ENCODE measurements around the gene TTC29.
"Not testable (repeated sequence)": the region's sequence is repeated elsewhere in the genome, so short reads cannot be mapped to it uniquely, and the experiment has no call there.

TTC29 gene

DNA sequence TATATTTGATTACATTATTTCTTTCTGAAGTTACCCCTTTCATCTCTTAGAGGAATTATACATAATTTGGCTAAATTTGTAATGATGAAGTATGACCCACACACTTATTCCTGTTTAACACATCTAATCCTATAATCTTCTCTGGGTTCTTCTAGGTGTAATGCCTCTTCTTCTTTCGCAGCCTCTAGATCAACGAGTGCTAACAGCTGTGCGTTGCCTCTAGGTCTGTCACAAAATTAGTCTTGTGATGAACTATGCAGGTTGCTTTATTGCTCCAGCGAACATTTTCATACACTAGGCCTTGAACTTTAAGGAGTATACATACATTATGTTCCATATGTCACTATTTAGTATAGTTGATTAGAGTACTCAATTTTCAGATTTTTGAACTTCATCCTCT is 89.9 kb downstream of the TTC29 start:
- no peak for DNase-seq (ENCODE audit: low read depth)

DNA sequence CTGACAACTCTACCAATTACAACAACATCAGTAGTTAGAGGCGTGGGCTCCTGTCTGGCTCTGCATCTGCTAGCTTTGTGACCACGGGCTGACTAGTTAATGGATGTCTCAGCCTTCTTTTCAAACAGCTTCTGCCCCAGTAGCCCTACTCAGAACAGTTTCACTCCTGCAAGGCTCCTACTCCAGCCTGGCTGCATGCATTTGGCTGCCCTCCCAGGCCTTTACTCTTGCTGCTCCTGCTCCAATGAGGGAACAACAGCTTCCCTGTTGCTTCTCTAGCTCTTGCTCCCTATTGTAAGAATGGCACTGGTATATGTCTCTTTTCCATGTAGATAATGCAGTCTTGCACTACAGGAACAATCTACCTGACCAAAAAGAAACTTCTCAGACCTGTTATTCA is 93.3 kb downstream of the TTC29 start:
- DNase-seq (ENCODE audit: low read depth), result no peak

DNA sequence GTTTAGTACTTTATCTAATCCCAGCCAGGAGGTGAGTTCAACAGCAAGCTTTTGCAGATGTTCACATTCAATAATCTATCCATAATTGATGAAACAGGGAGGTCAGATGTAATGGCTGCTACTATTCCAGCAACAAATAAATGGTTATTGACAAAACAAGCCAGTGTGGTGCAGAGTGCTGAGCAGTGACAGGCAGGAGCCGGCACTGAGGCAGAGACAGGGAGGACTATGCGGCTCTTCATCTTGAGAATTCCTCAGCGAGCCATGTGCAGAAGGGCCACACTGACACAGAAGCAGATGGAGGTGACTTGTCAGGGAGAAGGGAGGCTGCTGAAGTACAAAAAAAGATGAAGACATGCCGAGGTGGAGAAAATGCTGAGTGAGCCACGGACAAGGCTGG is 98.3 kb downstream of the TTC29 start:
- DNase-seq (ENCODE audit: low read depth), result no peak

DNA sequence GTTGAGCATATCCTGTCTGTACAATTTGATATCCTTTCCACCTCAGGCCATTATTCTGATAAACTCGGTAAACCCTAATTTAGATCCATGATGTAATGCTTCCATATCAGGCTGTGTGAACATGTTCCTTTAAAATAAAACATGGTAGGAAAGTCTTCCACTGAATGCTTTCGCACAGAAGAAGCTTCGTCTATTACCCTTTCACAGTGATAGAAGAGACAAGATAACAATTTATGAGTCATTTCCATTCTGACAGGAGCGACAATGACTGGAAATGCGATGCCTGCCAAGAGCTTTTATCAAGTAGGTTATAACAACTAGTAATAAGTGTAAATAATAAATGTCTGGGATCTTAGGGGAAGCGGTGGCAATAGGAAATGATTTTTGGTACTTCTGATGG is 98.8 kb downstream of the TTC29 start:
- DNase-seq (ENCODE audit: low read depth), result no peak

DNA sequence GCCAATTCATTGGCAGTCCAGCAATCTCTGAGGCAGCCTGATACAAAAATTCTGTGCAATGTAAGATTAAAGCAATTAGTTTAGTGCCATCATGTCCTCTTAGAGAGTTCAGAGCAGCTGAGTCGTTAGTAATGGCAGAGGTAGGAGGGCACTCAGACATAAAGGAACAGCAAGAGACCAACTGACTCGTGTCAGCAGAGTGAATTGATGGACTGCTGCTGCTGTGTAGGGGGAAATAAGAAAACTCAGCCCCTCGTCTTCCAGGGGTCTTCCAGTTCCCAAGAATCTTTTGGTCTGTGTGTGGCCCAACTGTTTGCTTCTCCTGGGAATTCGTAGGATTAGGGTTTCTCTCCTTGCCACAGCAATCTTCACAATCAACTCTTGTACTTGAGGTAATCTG is 100.9 kb downstream of the TTC29 start:
- DNase-seq (ENCODE audit: low read depth), result no peak

DNA sequence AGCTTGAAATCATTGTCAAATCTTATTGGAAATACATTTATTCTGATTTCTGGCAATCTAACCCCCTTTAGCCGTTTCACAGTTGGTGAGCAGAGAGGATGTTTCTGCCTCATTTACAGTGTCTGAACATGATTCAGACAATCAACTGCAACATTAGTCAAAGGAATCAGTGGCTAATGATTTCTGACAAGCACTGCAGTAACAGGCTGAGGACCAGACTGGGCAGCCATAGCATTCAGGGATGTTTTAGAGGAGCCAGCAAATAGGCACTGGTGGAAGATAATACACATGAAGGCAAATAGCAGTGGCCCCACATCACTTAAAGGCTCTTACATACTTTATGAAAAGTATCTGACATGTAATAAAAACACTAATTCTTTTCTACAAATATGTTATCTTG is 102.8 kb downstream of the TTC29 start:
- no peak for DNase-seq (ENCODE audit: low read depth)

DNA sequence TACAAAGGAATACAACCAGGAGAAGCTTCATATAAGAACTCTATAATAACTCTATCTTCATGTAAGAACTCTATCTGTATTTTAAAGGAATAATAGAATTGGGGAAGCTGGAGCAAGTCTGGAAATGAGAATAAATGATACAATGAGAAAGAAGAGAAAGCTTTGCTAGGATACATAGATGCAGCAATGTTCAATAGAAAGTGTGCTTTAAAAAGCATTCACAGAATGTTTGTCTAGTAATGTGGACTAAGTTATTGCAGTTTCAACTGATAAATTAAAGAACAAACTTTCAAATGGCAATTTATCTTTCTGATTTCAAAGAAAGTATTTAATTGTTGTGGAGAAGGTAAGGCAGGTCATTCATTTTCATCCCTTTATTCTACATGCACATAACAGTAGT is 104.9 kb downstream of the TTC29 start:
- DNase-seq (ENCODE audit: low read depth), result no peak

DNA sequence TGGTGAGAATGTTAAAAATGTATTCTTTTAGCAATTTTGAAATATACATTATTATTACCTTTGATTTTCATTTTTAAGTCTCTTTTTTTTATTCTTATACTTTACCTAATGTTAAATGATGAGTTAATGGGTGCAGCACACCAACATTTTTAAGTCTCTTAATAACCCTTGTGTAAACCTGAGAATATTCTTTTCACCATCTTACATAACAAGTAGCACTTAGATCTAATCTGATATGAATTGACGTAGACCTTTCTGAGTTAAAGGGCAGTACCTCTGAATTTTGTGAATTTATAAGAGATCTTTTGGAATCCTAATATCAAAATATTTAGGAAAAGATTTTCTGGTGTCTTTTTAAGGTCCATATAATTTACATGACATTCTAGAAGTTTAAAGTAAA is 110.6 kb downstream of the TTC29 start:
- DNase-seq (ENCODE audit: low read depth), result no peak

DNA sequence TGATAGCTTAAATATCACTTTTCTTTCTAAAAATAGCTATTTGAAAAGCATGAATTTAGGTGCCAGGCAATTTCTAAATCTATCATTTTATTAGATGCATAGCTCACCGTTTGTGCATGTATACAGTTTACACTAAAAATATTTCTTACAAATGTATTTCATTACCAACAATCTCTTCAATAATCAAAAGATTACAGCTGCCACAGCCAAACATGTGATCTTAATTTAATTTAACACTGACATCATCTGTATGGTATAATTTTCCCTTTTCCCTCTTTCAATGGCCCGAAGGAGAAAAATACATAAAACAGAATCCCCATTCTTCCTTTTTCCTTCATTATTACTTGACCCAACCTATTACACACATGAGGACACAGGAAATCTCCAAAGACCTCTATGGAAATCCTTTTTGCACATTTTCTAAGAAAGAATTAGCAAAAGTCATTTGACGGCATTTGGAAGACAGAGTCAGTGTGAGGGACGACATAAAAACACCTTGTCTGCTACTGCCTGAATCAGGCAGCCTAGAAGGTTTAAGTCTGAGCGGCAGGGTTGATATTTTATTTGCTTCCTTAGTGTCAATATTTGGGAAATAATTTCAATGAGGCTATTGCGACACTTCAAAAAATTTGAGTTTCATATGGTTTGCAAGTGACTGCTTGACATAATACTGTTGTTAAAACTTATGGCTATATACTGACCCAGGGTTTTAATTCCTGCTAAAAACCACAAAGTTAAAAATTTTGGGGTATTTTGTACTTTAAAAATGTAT is 111.2 kb downstream of the TTC29 start:
- no peak for DNase-seq (ENCODE audit: low read depth)

DNA sequence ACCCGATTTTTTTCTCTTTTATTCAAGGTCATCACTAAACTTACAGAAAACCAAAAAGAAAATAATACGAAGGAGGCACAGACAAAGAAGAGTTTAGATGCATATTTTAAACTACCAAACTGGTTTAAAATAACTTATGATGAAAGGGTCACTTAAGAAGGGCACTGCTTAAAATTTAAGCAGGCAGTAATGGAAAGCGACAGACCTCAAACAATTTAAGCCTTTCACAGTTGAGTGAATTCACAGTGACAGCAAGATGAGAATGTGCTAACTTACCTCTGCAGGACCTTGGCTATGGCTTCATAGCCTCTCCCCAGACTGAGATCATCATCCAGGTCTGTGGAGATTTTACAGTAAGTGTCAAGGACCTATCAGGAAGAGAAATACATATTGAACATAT is 112.1 kb downstream of the TTC29 start:
- no peak for DNase-seq (ENCODE audit: low read depth)

DNA sequence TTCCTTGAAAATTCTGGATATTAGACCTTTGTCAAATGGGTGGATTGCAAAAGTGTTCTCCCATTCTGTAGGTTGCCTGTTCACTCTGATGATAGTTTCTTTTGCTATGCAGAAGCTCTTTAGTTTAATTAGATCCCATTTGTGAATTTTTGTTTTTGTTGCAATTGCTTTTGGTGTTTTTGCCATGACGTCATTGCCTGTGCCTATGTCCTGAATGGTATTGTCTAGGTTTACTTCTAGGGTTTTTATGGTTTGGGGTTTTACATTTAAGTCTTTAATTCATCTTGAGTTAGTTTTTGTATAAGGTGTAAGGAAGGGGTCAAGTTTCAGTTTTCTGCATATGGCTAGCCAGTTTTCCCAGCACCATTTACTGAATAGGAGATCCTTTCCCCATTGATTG is 122.7 kb downstream of the TTC29 start:
- not testable (repeated sequence) for DNase-seq (ENCODE audit: low read depth)

DNA sequence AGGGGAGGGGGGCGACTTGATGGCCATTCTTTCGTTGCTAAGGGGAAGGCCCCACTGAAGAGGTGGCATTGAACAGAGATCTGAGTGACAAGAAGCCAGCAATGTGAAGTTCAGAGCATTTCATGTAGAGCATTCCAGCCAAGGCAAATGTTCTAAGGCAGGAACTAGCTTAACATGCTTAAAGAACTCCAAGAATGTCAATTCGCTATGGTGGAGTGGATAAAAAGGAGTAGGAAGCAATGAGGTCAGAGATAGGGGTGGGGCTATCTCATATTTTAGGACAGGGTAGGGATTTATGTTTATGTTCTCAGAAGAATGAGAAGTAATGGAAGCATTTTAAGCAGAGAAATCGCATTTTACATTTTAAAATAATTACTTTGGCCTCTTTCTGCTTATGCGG is 130.9 kb downstream of the TTC29 start:
- DNase-seq (ENCODE audit: low read depth), result no peak

DNA sequence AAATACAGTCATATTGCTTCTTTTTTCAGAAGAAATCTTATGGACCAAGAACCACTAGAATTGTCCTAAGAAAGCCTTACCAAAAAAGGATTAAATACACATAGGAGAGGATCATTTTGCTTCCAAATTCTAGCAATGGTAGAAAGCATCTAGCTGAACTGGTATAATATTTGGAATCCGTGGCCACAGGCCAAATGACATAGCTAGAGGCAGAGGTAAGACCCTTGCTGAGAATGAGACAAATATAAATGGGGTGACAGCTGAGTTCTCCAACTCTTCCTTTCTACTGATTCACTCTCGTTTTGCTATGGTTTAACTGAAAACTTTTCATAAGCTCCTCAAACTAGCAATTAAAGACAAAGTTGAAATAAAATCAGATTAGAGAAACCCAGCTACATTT is 150.0 kb downstream of the TTC29 start:
- no peak for DNase-seq (ENCODE audit: low read depth)

DNA sequence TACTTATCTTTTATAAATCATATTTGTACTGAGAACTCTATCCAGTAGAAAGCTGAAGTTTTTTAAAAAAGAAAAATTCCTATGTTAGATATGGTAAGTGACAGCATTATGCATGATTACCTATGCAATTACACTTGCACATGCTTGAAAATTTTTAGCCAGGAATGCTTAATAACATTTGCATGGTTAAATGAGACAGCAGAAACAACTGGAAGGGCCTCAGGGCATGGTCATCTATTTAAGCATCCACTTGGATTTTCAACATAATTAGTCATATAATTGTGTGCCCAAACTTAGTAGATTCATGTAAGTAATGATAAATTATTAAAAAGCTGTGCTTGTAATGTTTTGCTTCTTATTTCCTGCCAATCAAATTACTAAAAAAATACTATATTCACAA is 151.9 kb downstream of the TTC29 start:
- DNase-seq (ENCODE audit: low read depth), result no peak

DNA sequence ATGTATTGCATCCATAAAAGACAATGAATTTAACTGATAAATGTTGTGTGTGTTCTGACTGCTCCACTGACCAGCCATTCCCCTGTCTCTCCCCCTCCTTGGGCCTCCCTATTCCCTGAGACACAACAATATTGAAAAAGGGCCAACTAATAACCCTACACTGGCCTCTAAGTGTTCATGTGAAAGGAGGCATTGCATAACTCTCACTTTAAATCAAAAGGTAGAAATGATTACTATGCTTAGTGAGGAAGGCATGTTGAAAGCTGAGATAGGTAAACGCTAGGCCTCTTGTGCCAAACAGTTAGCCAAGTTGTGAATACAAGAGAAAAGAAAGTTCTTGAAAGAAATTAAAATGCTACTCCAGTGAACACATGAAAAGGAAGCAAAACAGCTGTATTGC is 154.2 kb downstream of the TTC29 start:
- DNase-seq (ENCODE audit: low read depth), result no peak

DNA sequence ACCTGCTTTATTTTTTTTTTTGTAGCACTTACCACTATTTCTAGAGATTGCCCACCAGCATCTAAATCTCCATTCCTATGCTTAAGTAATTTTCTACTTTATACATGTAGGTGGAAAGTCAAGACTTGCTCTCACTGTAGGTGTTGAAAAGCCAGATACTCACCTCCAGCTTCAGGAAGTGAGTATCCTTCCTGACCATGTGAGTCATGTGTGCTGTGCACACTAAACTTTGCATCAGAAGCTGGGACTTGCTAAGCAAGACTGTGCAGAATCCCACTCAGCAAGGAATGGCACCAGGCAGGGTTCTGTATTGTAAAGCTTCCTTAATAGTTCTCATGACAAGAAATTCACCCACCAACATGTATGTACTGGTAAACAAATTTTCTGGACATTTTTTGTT is 155.1 kb downstream of the TTC29 start:
- DNase-seq (ENCODE audit: low read depth), result no peak

DNA sequence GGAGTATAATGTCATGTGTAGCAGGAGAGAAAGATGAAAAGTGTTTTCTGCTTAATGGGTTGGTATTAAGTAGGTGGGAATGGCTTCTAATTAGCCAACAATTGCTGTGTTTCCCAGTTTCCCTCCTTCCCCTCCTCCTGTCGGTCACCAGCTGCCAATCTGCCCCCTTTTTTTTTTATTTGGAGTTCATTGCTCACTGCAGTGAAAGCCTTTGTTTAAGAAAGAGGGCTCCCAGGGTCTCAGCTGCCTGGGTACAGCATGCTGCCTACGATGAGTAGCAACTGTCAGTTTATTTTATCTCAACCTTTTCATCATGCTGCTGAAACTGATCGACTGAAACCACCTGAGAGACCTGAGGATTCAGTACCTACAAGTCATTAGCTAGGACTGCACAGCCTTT is 157.9 kb downstream of the TTC29 start:
- DNase-seq (ENCODE audit: low read depth), result no peak

DNA sequence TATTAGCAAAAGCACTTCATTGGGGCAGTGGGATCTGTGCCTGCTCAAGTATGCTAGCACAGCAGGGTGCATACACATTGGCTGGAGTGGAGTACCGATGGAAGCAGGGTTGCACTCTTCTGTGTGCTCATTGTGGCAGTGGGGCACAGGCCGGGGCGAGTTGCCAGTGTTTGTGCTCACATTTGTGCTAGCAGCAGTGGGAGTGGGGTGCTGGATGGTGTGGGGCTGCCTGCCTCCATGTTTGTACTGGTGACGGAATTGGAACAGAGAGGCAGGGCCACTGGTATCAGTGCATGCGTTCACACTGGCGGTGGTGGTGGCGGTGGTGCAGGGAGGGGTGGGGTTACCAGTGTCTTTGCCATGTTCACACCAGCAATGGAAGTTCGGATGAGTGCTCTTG is 169.0 kb downstream of the TTC29 start:
- no peak for DNase-seq (ENCODE audit: low read depth)

DNA sequence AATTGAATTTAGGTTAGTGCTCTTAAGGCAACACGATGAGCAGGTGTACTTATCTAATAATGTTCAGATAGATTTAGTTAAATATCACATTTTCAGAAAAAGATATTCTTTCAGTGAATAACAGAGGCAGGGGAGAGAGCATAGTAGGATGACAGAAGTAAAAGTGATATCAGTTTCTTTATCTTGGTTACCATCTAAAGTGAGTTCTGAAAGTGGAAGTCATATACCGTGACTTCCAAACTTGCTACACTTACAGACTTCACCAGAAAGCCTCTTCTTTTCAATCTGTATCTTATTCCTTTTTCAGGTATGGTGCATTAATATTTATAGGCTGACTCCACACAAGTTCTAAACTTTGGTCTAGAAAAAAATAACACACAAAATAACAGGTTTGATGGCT is 182.1 kb downstream of the TTC29 start:
- no peak for DNase-seq (ENCODE audit: low read depth)

DNA sequence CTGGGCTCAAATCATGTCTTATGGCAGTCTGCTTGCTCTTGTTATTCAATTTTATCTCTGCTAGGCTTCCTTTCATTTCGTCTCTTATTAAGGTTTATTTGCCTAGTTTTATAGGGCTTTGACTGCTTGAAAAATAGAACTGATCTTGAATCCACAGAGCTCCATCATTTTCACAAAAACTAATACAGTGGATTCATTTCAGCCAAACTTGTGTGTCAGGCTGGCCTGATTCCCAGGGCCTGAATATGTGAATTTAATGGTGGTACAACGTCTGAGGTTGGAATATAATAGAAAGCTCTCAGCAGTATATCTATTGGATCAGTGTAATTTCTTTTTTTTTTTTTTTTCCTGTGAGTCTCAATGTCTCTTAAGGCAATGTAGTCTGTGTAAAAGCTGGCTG is 183.6 kb downstream of the TTC29 start:
- no peak for DNase-seq (ENCODE audit: low read depth)

DNA sequence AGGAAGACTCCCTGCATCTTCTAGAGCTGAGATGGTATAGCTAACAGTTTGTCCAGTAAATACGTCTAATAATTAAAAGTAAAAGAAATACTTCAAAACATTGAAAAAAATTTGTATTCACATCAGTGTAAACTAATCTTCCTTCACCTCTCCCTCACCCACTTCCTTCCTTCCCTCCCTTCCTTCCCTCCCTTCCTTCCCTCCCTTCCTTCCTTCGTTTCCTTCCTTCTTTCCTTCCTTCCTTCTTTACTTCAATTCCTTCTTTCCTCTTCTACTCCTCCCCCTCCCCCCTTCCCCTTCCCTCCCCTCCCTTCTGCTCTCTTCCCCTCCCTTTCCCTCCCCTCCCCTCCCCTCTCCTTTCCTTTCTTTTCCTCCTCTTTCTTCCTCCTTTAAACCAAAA is 203.2 kb downstream of the TTC29 start:
- DNase-seq (ENCODE audit: low read depth), result no peak

DNA sequence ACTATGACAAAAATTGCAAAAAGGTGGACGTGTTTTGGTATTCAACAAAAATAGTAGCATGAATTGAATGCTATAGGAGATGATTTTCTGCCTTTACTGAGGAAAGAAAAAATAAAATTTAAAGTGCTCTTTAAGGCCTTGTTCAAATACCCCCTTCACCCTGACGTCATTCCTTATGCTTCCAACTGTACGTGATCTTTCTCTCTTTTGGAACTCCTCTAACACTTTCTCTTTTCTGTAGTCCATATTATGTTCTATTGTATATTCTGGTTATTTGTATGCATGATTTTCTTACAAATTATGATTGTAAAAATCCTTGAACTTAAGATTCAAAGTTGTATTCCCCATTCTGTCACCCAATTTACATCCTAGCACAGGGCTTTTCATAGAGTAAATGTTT is 206.5 kb downstream of the TTC29 start:
- DNase-seq (ENCODE audit: low read depth), result no peak

DNA sequence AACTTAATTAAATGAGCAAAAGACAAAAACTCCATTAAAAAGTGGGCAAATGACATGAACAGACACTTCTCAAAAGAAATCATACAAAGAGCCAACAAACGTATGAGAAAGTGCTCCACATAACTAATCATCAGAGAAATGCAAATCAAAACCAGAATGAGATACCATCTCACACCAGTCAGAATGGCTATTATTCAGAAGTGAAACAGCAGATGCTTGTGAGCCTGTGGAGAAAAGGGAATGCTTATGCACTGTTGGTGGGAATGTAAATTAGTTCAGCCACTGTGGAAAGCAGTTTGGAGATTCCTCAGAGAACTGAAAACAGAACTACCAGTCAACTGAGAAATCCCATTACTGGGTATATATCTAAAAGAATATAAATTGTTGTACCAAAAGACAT is 222.1 kb downstream of the TTC29 start:
- not testable (repeated sequence) for DNase-seq (ENCODE audit: low read depth)

DNA sequence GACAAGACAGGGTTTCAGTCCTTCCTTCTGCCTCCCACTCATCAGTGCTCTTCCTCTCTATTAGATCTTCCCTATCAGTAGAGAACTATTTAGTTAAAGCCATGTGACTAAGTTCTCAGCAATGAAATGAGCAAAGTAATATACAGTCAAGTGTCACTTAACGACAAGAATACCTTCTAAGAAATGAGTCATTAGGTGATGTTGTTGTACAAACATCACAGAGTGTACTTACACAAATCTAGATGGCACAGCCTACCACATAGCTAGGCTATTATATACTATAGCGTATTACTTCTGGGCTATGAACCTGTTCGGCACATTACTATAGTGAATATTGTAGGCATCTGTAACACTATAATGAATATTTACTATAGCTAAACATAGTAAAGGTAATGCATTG is 235.7 kb downstream of the TTC29 start:
- DNase-seq (ENCODE audit: low read depth), result no peak

DNA sequence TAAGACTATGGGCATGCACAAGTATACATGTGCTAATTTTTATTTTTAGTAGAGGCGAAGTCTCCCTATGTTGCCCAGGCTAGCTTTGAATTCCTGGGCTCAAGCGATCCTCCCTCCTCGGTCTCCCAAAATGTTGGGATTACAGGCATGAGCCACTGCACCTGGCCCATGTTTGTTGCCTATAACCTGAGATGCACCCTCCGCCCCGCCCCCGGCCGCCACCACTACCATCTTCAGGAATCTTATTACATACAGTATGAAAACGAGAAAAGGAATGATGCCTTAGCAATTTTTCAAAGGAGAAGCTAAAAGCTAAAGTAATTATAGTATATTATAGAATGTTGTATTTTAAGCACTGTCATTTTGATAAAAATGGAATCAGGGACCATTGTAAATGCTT is 245.8 kb downstream of the TTC29 start:
- no peak for DNase-seq (ENCODE audit: low read depth)

Measured in activated T-helper 1 cell treated with Interleukin-2 at 50 U/mL for 16 hours (primary cell).